ENCODE results near the gene HASPIN.

GRCh38 chr17:3688027-3688553 lies 35.6 kb upstream of the HASPIN start:
- TF ChIP-seq EZH2 (IDR thresholded peaks at IDR 0.05; ENCODE audit: borderline replicate concordance, low read depth, low read length, poor library complexity, severe bottlenecking): no peak
- TF ChIP-seq CTCF (conservative IDR thresholded peaks at IDR 0.05; ENCODE audit: low read depth, low read length): no peak

Measured in A673 (cell line).